OCI-LY7 (cell line): ENCODE measurements around the gene SNHG17. TPM values are rescaled to one million over a fixed set of nuclear protein-coding genes. Genes with fewer than 3 reads are reported as not detected.

Experiments
- BruUV-seq: library from RNA; stranded (reverse); fragments of 400-500 nt; replicated peaks from 2 replicates; lab custom pipeline; 2021; lab: Mats Ljungman, UMichigan
- CTCF ChIA-PET: fragments of 300-600 bp; sonication (Branson Sonifier 250); formaldehyde crosslinking; loops from one replicate; lab custom pipeline; 2022; ENCODE audit warnings: antibody characterized with exemption; ENCODE audit not compliant: unreplicated experiment; lab: Charles Lee
- POLR2A ChIA-PET: fragments of 300-600 bp; sonication (Branson Sonifier 250); formaldehyde crosslinking; loops from one replicate; lab custom pipeline; 2022; ENCODE audit warnings: antibody characterized with exemption; lab: Charles Lee
- DNase-seq: peaks from one replicate; pipeline ENCODE4 v3.0.0-alpha.2; 2015; ENCODE audit warnings: low spot score
- H2AFZ ChIP-seq: fragments of 200-600 bp; sonication (generic), shearing (Covaris generic); 2 replicates; pipeline ENCODE4 v1.6.1; 2014; ENCODE audit warnings: mild to moderate bottlenecking, antibody characterized with exemption, low read length, moderate library complexity
- H3K27ac ChIP-seq: fragments of 200-600 bp; sonication (generic); 2 replicates; pipeline ENCODE4 v1.5.1; 2014; ENCODE audit warnings: mixed run types, low read depth, mild to moderate bottlenecking, moderate library complexity, low read length, inconsistent platforms; ENCODE audit not compliant: poor library complexity, severe bottlenecking
- H3K36me3 ChIP-seq: fragments of 200-600 bp; sonication (generic); 2 replicates; pipeline ENCODE4 v1.6.1; 2014; ENCODE audit warnings: mild to moderate bottlenecking, antibody characterized with exemption, low read length, moderate library complexity, mixed read lengths; ENCODE audit not compliant: insufficient read depth
- H3K4me1 ChIP-seq: fragments of 200-600 bp; sonication (generic); 2 replicates; pipeline ENCODE4 v1.5.1; 2014; ENCODE audit warnings: mild to moderate bottlenecking, low read length; ENCODE audit not compliant: insufficient read depth, poor library complexity, severe bottlenecking
- H3K4me2 ChIP-seq: fragments of 200-600 bp; sonication (generic); 2 replicates; pipeline ENCODE4 v1.6.1; 2014; ENCODE audit warnings: mild to moderate bottlenecking, low read length
- H3K4me3 ChIP-seq: fragments of 200-600 bp; sonication (generic); 2 replicates; pipeline ENCODE4 v1.5.1; 2014; ENCODE audit warnings: mild to moderate bottlenecking, low read depth, low read length; ENCODE audit not compliant: poor library complexity, severe bottlenecking
- H3K79me2 ChIP-seq: fragments of 200-600 bp; sonication (generic); 2 replicates; pipeline ENCODE4 v1.6.1; 2016; ENCODE audit warnings: low read depth, mild to moderate bottlenecking, low read length, moderate library complexity, mixed read lengths; ENCODE audit not compliant: insufficient read depth
- H3K9me2 ChIP-seq: fragments of 200-600 bp; sonication (generic); 2 replicates; pipeline ENCODE4 v1.6.1; 2016; ENCODE audit warnings: mild to moderate bottlenecking, low read length, mixed read lengths; ENCODE audit not compliant: insufficient read depth
- H3K9me3 ChIP-seq: fragments of 200-600 bp; sonication (generic); 2 replicates; pipeline ENCODE4 v1.6.1; 2014; ENCODE audit warnings: mild to moderate bottlenecking, mixed run types, low read length, mixed read lengths
- H4K20me1 ChIP-seq: fragments of 200-600 bp; sonication (generic); 2 replicates; pipeline ENCODE4 v1.6.1; 2014; ENCODE audit warnings: mild to moderate bottlenecking, antibody characterized with exemption, low read length, moderate library complexity, mixed read lengths; ENCODE audit not compliant: insufficient read depth
- CTCF ChIP-seq: fragments of 200-600 bp; sonication (generic); conservative IDR thresholded peaks from 2 replicates; pipeline ENCODE4 v1.5.1; 2014; ENCODE audit warnings: mild to moderate bottlenecking, antibody characterized with exemption, low read length, moderate library complexity, mixed read lengths
- EZH2phosphoT487 ChIP-seq: fragments of 200-600 bp; sonication (generic); IDR thresholded peaks from 2 replicates; pipeline ENCODE4 v1.6.1; 2018; ENCODE audit warnings: low read depth, borderline replicate concordance, mild to moderate bottlenecking, mixed run types, antibody characterized with exemption, low read length, moderate library complexity, mixed read lengths
- intact Hi-C: fragments of 100-400 bp; cut with micrococcal nuclease; formaldehyde crosslinking; loops from one replicate; pipeline ENCODE4 v1.10.0; 2022; ENCODE audit not compliant: unreplicated experiment
- total RNA-seq, 2 experiments: library from RNA; depleted of rRNA in 1 of 2; stranded (reverse); fragments of >200 nt in 1 of 2; shearing (Covaris generic) in 1 of 2; gene quantifications; 2 replicates each; pipeline ENCODE4 v1.2.3, GENCODE V29; 2014 to 2022

Gene SNHG17
- total RNA-seq, 2 experiments from 2014 or later: 49.1 to 111 TPM

GRCh38 chr20:38387953-38388352, 47.2 kb downstream of the SNHG17 start:
- H3K36me3 ChIP-seq: no peaks in the 10 kb centered on the region
- no peaks in the 10 kb centered on the region for H3K9me2 ChIP-seq
- no peak overlapping the region for H3K4me3 ChIP-seq
- no peak overlapping the region for H2AFZ ChIP-seq
- BruUV-seq: no TSS peak
- ChIA-PET POLR2A (interaction anchor here (0.7 kb wide), 1 partner anchor 11 kb away, joined by 4 read pairs; no protein-coding TSS in a partner anchor), CTCF (no interaction called here)
- H3K79me2 ChIP-seq: no peaks in the 10 kb centered on the region
- H3K27ac ChIP-seq: no peak overlapping the region
- H4K20me1 ChIP-seq: no peaks in the 10 kb centered on the region
- H3K4me1 ChIP-seq: no peaks in the 10 kb centered on the region
- TF ChIP-seq CTCF (peak; percentile 56), EZH2phosphoT487 (no peak)
- intact Hi-C loops: no loop called here
- no peak overlapping the region for H3K4me2 ChIP-seq
- H3K9me3 ChIP-seq: no peaks in the 10 kb centered on the region
- DNase-seq: peak; percentile 18

- no peak overlapping the region for H3K27ac ChIP-seq
- H3K4me3 ChIP-seq: no peak overlapping the region
- H2AFZ ChIP-seq: no peak overlapping the region
- H3K4me1 ChIP-seq: no peaks in the 10 kb centered on the region
- no peaks in the 10 kb centered on the region for H3K79me2 ChIP-seq
- ChIA-PET CTCF (no interaction called here), POLR2A (no interaction called here)
- no peaks in the 10 kb centered on the region for H4K20me1 ChIP-seq
- TF ChIP-seq EZH2phosphoT487: no peak
- no peak for TF ChIP-seq CTCF
- no peaks in the 10 kb centered on the region for H3K36me3 ChIP-seq
- H3K9me2 ChIP-seq: no peaks in the 10 kb centered on the region
- DNase-seq: no peak
- no peak overlapping the region for H3K4me2 ChIP-seq
- intact Hi-C loops: no loop called here
- H3K9me3 ChIP-seq: no peaks in the 10 kb centered on the region
- BruUV-seq: no TSS peak
These were observed 48.3 kb downstream of the SNHG17 start for GRCh38 chr20:38386851-38387250.

GRCh38 chr20:38386004-38386403, 49.1 kb downstream of the SNHG17 start:
- Histone ChIP-seq H3K9me3 (no peaks in the 10 kb centered on the region), H3K4me1 (no peaks in the 10 kb centered on the region), H3K9me2 (no peaks in the 10 kb centered on the region), H3K36me3 (no peaks in the 10 kb centered on the region), H3K27ac (no peak overlapping the region), H3K4me3 (no peak overlapping the region), H3K79me2 (no peaks in the 10 kb centered on the region), H4K20me1 (no peaks in the 10 kb centered on the region), H2AFZ (peak overlapping the region; percentile 82), H3K4me2 (no peak overlapping the region)
- POLR2A ChIA-PET: interaction anchor here (0.5 kb wide), 1 partner anchor 184 kb away, joined by 3 read pairs; no protein-coding TSS in a partner anchor
- intact Hi-C loops: no loop called here
- no peak for TF ChIP-seq CTCF
- no peak for TF ChIP-seq EZH2phosphoT487
- BruUV-seq: no TSS peak
- peak; percentile 17 for DNase-seq
- CTCF ChIA-PET: no interaction called here
